ENCODE results near the gene CGB8.
A peak's percentile ranks its signal among the peaks of the same experiment; 100 is the strongest.
"Not testable (repeated sequence)": the region's sequence is repeated elsewhere in the genome, so short reads cannot be mapped to it uniquely, and the experiment has no call there.

The CGB8 gene

DNA sequence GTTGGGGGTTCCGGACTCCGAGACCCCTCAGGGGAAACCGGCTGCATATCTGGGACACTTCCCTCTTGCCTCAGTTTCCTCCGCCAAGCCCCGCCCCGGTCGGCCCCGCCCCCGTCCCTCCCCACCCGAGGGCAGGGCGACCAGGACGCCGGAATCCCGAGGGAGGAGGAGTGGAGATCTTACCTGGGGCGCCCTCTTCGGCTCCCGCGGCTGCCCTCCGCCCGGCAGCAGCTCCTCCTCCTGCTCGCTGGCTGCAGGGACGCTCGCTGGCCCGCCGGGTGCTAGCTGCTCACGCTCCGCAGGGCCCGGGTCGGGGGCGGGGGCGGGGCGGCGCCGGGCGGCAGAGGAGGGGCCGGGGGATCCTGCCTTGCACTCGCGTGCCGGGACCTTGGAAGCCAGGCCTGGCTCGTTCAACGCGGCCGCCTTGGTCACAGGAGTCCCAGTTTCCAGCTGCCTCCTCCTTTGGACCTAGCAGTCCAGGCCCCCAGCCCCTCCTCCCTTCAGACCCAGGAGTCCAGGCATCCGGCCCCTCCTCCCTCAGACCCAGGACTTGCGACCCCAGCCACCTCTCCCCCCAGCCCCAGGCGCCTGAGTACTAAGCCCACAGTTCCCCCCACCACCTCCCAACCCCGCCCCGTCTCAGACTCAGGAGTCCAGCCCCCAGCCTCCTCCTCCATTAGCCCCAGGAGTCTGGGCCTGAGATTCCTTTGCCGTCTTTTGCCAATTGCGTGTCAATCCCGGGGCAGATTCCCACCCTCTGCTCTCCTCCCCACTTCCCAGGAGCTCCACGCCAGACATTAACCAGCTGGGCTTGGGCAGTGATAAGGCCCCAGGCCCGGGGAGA lies 16.1 kb upstream of the CGB8 start, which contains the start of gene NTF4:
Gene NTF4 (minus strand): TSS at position 51 of the 844 bp plus-strand sequence. CDS start 2,821 bp downstream, outside the sequence.
- DNase-seq (ENCODE audit: low read depth in 4 of 4, low spot score in 1 of 4), result no peak

DNA sequence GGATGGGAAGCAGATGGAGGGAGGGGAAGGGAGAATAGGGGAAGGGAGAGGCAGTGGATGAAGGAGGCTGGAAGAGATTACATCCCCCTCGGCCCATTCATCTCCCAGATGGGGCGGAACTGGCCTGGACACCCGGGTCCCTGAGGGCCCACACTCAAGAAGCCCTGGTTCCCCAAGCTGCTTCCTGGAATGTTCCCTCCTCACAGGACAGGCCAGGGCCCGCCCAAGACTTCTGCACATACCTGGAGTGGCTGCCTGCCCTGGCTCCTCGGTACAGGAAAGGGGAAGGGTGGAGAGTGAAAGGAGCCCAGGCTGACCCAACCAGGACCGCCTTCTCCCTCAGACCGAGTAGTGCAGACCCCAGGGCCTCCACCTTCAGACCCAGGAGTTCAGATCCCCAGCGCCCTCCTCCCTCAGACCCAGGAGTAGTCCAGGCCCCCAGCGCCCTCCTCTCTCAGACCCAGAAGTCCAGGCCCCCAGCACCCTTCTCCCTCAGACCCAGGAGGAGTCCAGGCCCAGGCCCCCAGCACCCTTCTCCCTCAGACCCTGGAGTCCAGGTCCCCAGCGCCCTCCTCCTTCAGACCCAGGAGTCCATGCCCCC lies 15.2 kb upstream of the CGB8 start:
- no peak for DNase-seq (ENCODE audit: low read depth in 4 of 4, low spot score in 1 of 4)

DNA sequence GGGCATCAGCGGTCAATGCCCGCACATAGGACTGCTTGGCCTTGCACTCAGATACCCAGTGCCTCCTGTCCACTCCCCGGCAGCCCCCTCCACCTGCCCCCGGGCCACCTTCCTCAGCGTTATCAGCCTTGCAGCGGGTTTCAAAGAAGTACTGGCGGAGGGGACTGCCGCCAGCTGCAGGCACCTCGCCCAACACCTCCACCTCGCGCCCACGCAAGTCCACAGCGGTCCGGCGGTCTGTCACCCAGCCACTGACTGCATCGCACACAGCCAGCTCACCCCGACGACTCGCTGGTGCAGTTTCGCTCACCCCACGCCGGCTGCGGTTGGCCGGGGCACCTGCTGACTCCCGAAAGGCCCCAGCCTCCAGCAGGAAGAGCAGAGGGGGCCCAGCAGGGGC lies 12.5 kb upstream of the CGB8 start:
- no peak for DNase-seq (ENCODE audit: low read depth in 4 of 4, low spot score in 1 of 4)

DNA sequence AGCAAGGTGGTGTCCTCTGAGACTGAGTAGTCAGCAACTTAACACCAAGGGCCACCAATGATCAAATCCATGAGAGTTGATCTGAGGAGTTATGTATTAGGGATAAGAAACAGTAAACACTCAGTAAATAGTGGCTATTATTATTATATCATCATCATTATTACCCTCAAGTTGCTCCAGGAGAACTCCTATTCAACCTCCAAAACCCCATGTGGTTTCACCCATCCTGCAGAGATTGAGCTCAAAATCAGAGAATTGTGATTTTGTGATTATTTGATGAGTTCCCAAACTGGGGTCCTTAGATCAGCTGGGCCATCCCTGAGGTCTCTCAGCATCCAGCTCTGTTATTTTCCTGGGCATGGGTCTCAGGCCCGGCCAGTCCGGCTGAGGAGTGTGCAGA lies 12.1 kb upstream of the CGB8 start:
- no peak for DNase-seq (ENCODE audit: low read depth in 4 of 4, low spot score in 1 of 4)

DNA sequence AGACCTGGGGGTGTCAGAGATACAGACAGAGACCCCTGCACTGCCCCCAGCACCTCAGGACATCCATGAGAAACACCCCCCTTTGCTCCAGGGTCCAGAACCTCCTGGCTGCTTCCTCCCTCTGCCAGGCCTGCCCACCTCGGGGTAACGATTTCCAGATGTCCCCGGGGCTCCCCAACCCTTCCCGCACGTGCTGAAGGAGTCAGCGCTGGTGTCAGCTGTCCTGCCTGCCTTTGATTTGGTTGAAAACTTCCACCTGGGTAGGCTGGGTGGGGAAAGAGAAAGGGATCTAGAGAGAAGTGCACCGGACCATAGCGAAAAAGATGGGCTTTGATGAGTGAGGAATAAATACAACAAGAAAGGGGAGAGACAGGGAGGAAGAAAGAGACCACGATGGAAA lies 10.1 kb upstream of the CGB8 start:
- DNase-seq (ENCODE audit: low read depth in 4 of 4, low spot score in 1 of 4), result no peak

DNA sequence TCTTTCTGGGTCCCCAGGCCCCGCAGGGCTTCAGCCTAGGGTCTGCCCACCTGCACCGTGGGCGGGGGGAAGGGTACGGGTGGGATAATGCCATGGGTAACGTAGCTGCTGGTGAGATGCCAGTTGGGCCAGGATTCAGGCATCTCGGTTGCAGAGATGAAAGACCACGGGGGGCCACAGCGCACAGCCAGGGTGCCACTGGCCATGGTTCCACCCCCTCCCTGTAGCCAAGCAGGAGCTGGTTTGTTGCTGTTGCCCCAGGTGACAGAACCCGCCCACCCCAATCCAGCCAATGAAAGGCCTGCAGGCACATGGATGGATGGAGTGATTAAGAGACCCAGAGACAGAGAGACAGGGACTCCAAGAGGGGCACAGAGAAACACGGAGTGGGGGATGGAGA lies 9.7 kb upstream of the CGB8 start:
- peak in 1 of 4 experiments; percentile 25 for DNase-seq (ENCODE audit: low read depth in 4 of 4, low spot score in 1 of 4)

DNA sequence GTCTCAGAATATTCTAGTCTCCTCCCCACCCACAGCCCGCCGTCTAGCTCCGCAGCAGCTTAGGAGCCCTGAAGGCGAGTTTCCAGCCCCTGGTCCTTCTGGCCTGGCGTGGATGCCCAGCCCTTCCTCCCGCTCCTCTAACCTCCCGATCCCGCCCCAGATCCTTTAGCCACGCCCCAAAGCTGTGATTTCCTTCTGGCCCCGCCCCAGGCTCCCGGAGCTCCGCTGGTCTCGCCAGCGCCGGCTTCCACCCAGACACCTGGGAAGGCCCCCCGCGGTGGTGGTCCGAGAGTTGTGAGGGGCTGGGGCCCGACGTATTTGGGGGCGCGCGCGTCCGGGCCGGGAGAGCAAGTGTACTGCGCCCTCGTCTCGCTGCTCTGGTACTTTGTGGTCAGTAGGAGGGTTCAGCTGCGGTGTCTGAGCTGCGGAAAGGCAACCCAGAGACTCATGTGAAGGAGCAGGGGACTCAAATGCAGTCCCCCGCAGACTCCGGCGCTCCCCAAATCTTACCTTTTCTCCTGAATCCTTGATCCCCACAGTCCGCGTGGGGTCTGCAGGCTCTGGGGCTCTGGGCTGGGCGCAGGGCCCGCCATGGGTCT lies 8.8 kb upstream of the CGB8 start, which contains the start of gene CGB7:
Gene CGB7 (minus strand): TSS at position 114 of the 599 bp plus-strand sequence. CDS start 2,374 bp downstream, outside the sequence.
- DNase-seq (ENCODE audit: low read depth in 4 of 4, low spot score in 1 of 4), result peak in 1 of 4 experiments; percentile 30

DNA sequence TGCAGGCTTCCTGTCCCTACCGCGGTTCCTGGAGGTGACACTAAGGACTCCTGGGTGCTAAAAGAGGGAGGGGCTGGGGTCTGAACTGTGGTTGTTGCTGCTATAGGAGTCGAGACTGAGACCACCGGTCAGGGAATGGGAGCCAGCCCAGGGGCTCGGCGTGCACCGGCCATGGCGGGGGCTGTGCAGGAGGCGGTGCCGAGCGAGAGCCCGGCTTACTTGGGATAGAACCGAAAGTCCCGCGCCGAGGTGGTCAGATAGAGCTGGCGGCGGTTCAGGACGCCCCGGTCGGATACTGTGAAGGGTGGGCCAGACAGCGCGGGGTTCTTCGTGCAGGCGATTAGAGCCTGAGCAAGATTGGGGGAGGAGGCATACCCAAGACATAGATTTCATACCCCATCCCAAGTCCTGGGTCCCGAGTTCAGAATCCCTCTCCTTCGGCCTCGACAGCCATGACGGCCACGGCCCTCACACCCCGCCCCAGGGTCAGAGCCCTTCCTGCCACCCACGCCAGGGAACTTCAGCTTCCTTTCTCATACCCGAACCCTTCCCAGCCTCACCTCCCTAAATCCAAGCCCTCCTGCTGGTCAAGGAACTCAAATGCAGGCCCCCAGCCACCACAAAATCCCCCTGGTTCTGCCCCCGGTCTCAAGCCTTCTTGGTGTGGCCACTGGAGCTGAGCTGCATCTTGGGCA lies 8.1 kb upstream of the CGB8 start:
- DNase-seq (ENCODE audit: low read depth in 4 of 4, low spot score in 1 of 4), result not testable (repeated sequence)

DNA sequence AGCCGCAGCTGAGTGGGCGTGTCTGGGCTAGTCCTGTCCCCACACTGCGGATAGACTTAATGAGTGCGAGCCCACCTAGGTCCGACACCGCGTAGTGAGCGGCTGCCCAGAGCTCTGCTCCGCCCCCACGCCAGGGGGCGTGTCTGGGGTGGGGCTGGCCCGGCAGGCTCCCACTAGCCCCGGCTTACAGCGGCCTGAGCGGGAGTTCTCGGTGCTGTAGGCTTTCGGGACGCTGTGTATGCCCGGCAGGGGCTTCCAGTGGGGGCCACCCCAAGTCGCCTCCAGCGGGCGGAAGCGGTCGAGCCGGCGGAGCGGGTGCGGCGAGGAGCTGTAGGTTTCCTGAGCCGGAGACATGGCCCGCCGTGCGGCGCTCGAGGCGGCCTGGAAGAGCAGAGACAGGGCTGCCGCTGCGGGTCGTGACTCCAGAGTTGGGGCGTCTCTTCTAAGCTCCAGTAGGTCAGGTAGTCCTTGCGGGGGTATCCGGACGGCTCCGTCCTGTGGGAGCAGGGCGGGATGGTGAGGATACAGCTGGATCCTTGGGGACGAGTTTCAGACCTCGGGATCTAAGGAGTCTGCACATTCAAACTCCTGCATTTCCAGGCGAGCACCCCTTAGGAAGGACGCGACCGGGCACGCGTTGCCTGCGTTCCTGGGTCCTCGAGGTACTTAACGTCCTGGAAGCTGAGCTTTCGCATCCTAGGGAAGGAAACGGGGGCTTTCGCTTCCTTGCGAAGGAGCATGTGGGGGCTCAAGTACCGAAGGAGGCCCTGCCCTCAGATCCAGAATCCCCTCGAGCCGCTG lies 7.4 kb upstream of the CGB8 start:
- DNase-seq (ENCODE audit: low read depth in 4 of 4, low spot score in 1 of 4), result peak in 1 of 4 experiments; percentile 40

DNA sequence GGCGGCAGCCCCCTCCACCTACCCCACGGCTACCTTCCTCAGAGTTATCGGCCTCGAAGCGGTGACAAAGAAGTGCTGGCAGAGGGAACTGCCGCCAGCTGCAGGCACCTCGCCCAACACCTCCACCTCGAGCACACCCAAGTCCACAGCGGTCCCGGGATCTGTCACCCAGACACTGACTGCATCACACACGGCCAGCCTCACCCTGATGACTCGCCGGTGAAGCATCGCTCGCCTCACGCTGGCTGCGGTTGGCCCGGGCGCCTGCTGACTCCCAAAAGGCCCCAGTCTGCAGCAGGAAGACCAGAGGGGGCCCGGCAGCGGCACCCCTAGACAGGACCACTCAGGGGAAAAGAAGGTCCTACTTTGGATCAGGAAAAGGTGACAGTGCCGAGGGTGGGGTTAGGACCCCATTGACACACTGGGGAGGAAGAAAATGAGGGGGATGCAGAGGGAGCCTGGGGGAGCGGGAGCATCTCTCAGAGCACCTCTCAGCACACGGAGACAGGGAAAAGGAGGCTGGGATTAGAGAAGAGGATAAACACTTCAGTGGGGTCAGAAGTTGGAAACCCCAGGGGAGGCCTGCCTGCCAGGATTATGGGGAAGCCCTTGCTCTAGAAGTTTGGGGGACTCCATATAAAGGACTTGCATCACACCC lies 1.6 kb upstream of the CGB8 start:
- DNase-seq (ENCODE audit: low read depth in 4 of 4, low spot score in 1 of 4), result not testable (repeated sequence)

DNA sequence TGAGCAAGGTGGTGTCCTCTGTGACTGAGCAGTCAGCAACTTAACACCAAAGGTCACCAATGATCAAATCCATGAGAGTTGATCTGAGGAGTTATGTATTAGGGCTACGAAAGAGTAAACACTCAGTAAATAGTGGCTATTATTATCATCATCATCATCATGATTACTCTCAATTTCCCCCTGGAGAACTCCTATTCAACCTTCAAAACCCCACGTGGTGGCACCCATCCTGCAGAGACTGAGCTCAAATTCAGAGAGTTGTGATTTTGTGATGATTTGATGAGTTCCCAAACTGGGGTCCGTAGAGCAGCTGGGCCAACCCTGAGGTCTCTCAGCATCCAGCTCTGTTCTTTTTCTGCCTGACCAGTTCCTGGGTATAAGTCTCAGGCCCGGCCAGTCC lies 923 bp upstream of the CGB8 start:
- DNase-seq (ENCODE audit: low read depth in 4 of 4, low spot score in 1 of 4), result not testable (repeated sequence)

DNA sequence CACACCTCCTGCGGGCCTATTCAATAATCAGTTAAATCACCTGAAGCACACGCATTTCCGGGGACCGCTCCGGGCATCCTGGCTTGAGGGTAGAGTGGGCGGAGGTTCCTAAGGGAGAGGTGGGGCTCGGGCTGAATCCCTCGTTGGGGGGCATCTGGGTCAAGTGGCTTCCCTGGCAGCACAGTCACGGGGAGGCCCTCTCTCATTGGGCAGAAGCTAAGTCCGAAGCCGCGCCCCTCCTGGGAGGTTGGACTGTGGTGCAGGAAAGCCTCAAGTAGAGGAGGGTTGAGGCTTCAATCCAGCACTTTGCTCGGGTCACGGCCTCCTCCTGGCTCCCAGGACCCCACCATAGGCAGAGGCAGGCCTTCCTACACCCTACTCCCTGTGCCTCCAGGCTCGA lies 5.4 kb downstream of the CGB8 start, which contains the start of gene CGB5:
Gene CGB5 (plus strand): TSS at position 301 of the 400 bp plus-strand sequence. CDS start 362 bp downstream, outside the sequence.
- DNase-seq (ENCODE audit: low read depth in 4 of 4, low spot score in 1 of 4), result not testable (repeated sequence)

DNA sequence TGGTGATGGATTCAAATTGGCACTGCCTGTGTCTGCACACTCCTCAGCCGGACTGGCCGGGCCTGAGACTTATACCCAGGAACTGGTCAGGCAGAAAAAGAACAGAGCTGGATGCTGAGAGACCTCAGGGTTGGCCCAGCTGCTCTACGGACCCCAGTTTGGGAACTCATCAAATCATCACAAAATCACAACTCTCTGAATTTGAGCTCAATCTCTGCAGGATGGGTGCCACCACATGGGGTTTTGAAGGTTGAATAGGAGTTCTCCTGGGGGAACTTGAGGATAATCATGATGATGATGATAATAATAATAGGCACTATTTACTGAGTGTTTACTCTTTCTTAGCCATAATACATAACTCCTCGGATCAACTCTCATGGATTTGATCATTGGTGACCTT lies 6.2 kb downstream of the CGB8 start:
- not testable (repeated sequence) for DNase-seq (ENCODE audit: low read depth in 4 of 4, low spot score in 1 of 4)

DNA sequence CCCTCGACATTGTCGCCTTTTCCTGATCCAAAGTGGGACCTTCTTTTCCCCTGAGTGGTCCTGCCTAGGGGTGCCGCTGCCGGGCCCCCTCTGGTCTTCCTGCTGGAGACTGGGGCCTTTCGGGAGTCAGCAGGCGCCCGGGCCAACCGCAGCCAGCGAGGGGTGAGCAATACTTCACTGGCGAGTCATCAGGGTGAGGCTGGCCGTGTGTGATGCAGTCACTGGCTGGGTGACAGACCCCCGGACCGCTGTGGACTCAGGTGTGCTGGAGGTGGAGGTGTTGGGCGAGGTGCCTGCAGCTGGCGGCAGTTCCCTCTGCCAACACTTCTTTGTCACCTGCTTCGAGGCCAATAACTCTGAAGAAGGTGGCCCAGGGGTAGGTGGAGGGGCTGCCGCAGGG lies 6.7 kb downstream of the CGB8 start:
- no peak for DNase-seq (ENCODE audit: low read depth in 4 of 4, low spot score in 1 of 4)

DNA sequence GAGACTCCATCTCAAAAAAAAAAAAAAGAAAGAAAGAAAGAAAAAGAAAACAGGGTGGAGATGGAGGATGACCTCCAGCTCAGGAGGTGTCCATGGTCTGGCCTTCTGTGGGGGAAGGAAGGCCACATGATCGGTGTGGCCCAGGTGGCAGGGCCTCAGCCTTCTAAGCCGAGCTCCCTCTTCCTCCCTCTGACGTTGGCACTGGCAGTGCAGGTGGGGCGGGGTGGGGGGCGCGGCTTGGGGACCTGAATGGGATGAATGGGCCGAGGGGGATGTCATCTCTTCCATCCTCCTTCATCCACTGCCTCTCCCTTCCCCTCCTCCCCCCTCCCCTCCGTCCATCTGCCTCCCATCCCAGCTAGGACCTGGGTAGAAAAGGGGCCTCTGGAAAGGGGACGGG lies 9.2 kb downstream of the CGB8 start:
- DNase-seq (ENCODE audit: low read depth in 4 of 4, low spot score in 1 of 4), result not testable (repeated sequence)

DNA sequence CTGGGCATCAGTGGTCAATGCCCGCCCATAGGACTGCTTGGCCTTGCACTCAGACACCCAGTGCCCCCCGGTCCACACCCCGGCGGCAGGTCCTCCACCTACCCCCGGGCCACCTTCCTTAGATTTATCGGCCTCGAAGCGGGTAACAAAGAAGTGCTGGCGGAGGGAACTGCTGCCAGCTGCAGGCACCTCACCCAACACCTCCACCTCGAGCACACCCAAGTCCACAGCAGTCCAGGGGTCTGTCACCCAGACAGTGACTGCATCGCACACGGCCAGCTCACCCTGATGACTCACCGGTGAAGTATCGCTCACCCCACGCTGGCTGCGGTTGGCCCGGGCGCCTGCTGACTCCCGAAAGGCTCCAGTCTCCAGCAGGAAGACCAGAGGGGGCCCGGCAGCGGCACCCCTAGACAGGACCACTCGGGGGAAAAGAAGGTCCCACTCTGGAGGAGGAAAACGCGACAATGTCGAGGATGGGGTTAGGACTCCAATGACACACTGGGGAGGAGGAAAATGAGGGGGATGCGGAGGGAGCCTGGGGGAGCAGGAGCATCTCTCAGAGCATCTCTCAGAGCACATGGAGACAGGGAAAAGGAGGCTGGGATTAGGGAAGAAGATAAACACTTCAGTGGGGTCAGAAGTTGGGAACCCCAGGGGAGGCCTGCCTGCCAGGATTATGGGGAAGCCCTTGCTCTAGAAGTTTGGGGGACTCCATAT lies 10.2 kb downstream of the CGB8 start:
- DNase-seq (ENCODE audit: low read depth in 4 of 4, low spot score in 1 of 4), result not testable (repeated sequence)

DNA sequence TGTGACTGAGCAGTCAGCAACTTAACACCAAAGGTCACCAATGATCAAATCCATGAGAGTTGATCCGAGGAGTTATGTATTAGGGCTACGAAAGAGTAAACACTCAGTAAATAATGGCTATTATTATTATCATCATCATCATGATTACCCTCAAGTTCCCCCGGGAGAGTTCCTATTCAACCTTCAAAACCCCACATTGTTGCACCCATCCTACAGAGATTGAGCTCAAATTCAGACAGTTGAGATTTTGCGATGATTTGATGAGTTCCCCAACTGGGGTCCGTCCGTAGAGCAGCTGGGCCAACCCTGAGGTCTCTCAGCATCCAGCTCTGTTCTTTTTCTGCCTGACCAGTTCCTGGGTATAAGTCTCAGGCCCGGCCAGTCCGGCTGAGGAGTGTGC lies 10.8 kb downstream of the CGB8 start:
- DNase-seq (ENCODE audit: low read depth in 4 of 4, low spot score in 1 of 4), result not testable (repeated sequence)

DNA sequence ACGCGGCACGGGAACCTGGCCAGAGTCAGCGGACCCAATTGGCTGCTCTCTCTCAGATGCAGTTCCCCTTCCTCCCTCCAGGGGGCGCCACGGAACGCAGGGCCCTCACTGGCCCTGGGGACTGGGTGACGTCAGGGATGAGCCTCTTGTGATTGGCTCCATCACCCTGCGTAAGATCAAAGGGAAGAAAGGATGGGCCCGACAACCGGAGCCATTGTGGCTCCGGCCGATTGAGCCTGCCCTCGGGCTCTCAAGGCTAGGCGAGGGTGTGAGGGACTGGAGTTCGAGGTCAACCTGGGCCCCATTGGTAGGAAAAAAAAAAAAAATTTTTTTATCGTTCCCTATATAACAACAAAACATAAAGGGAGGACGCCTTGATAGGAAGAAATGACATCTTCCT lies 12.1 kb downstream of the CGB8 start, which contains the start of gene CGB1:
Gene CGB1 (minus strand): TSS at position 81 of the 400 bp plus-strand sequence. CDS start 184 bp downstream, outside the sequence.
- DNase-seq (ENCODE audit: low read depth in 4 of 4, low spot score in 1 of 4), result peak in 1 of 4 experiments; percentile 35

Data from stimulated activated CD4-positive, alpha-beta T cell treated with anti-CD3 and anti-CD28 coated beads, Interleukin-1b, Interleukin-23, amount 100 ng/mL, for 24 hours (primary cell).